Lung (tissue), 12 donors: ENCODE data around the gene ZNF469. TPM values are rescaled to one million over a fixed set of nuclear protein-coding genes. Genes with fewer than 3 reads are reported as not detected.

Experiments
- ATAC-seq: fragments of 200-7000 bp; cut with Tn5 transposase; one replicate; pipeline ENCODE4 v1.9.1; 2020; ENCODE audit warnings: moderate number of reproducible peaks; ENCODE audit not compliant: insufficient read depth, low FRiP score
- DNase-seq, 3 donors: peaks; one replicate each; pipeline ENCODE4 v3.0.0-alpha.2; 2013 to 2017
- H3K27ac ChIP-seq, 2 donors: one replicate each; pipeline ENCODE4 v1.5.1; 2013; ENCODE audit warnings: mild to moderate bottlenecking in 2 of 2, moderate library complexity in 2 of 2, control low read depth in 1 of 2, inconsistent platforms in 1 of 2, low read depth in 1 of 2, low read length in 1 of 2
- H3K27me3 ChIP-seq, 3 donors: one replicate each; pipeline ENCODE4 v1.5.1; 2013; ENCODE audit warnings: low read length in 2 of 3; ENCODE audit not compliant: control insufficient read depth in 3 of 3, insufficient read depth in 3 of 3
- H3K36me3 ChIP-seq, 4 donors: one replicate each; pipeline ENCODE4 v1.5.1; 2013; ENCODE audit warnings: low read length in 4 of 4, mild to moderate bottlenecking in 1 of 4, moderate library complexity in 1 of 4; ENCODE audit not compliant: control insufficient read depth in 4 of 4, insufficient read depth in 4 of 4
- H3K4me1 ChIP-seq, 5 donors: one replicate each; pipeline ENCODE4 v1.5.1; 2013; ENCODE audit warnings: low read length in 5 of 5, mild to moderate bottlenecking in 2 of 5, moderate library complexity in 1 of 5; ENCODE audit not compliant: control insufficient read depth in 5 of 5, insufficient read depth in 5 of 5
- H3K4me3 ChIP-seq: one replicate; pipeline ENCODE4 v1.5.1; 2013; ENCODE audit warnings: mild to moderate bottlenecking, control low read depth, moderate library complexity
- H3K9ac ChIP-seq, 2 donors: one replicate each; pipeline ENCODE4 v1.5.1; 2013; ENCODE audit warnings: low read length in 2 of 2, control low read depth in 1 of 2; ENCODE audit not compliant: insufficient read depth in 1 of 2
- H3K9me3 ChIP-seq, 4 donors: one replicate each; pipeline ENCODE4 v1.5.1; 2013; ENCODE audit warnings: low read length in 3 of 4, mild to moderate bottlenecking in 1 of 4, moderate library complexity in 1 of 4; ENCODE audit not compliant: control insufficient read depth in 4 of 4, insufficient read depth in 3 of 4
- WGBS, 2 donors: extraction: QIAGEN DNeasy Blood & Tissue Kit; methylation state at CpG; one replicate each; pipeline ENCODE4 v1.1.7; 2013; 5-methylcytosine and 5-hydroxymethylcytosine counted together
- polyA plus RNA-seq, 2 donors: library from polyadenylated mRNA; stranded (reverse); fragments of 200-250 nt; gene quantifications; one replicate each; pipeline ENCODE4 v1.2.1, GENCODE V29; 2013
- total RNA-seq, 2 donors: library from RNA; depleted of rRNA in 1 of 2; stranded (reverse); fragments of >200 nt in 1 of 2; gene quantifications; one replicate each; pipeline ENCODE4 v1.2.1, GENCODE V29; 2014 to 2021
- TF ChIP-seq, protein P1 (sequence below): IDR thresholded peaks from 2 replicates; pipeline ENCODE4 v1.5.1; 2012; ENCODE audit warnings: mild to moderate bottlenecking; ENCODE audit errors: control extremely low read depth, extremely low read depth
- donor health status: control.
- donor health status: control.
- donor health status: Bipolar disorder and iron deficiency.
- donor health status: healthy.
- donor health status: DM: yes; HTN: yes; CAD: no.

ZNF469 gene
- total and polyA plus RNA-seq, 4 donors, result 0.67 to 3.0 (median 1.5) TPM

DNA sequence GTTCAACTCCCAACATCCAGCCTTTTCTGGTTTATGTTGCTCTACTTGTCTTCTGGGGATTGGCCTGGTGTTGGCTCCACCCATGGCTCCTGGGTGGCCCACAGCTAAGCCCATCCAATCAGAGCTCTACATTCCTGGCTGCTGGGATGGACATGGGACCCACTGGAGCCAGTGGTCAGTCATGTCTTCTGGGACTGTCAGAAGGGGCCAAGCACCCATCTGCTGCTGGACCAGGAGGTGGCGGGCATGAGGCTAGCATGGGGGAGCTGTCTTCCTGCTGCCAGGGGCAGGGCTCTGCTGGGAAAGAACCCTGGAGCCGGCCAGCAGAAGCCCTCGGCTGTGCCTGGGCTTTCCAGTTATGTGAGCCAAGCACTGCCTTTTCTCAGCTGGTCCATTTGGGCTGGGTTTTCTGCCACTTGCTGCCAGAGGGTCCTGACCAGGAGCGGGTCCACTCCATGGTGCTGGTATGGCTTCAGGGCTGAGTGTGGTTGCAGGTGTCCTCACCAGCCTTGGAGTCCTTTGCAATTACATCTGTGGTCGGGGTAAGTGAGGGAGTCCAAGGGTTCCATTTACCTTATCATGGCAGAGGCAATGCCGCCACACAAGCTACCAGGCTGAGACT, 17.4 kb upstream of the ZNF469 start:
- Histone ChIP-seq H3K27me3 (no peaks in the 10 kb centered on the region), H3K4me3 (no peak overlapping the region), H3K9ac (no peak overlapping the region), H3K9me3 (peaks cover 0 to 5% (median 0%) of the 10 kb centered on the region in 4 donors), H3K4me1 (no peaks in the 10 kb centered on the region), H3K36me3 (no peaks in the 10 kb centered on the region), H3K27ac (no peak overlapping the region)
- WGBS, 2 donors, result 89 to 95% methylated on average over 6 of the region's 6 CpGs
- DNase-seq, result no peak
- TF ChIP-seq, protein P1, sequence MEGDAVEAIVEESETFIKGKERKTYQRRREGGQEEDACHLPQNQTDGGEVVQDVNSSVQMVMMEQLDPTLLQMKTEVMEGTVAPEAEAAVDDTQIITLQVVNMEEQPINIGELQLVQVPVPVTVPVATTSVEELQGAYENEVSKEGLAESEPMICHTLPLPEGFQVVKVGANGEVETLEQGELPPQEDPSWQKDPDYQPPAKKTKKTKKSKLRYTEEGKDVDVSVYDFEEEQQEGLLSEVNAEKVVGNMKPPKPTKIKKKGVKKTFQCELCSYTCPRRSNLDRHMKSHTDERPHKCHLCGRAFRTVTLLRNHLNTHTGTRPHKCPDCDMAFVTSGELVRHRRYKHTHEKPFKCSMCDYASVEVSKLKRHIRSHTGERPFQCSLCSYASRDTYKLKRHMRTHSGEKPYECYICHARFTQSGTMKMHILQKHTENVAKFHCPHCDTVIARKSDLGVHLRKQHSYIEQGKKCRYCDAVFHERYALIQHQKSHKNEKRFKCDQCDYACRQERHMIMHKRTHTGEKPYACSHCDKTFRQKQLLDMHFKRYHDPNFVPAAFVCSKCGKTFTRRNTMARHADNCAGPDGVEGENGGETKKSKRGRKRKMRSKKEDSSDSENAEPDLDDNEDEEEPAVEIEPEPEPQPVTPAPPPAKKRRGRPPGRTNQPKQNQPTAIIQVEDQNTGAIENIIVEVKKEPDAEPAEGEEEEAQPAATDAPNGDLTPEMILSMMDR, result no peak
- no peak for ATAC-seq

- H3K27ac ChIP-seq, result no peak overlapping the region
- peaks cover 0 to 5% (median 0%) of the 10 kb centered on the region in 4 donors for H3K9me3 ChIP-seq
- no peak overlapping the region for H3K9ac ChIP-seq
- H3K36me3 ChIP-seq, result no peaks in the 10 kb centered on the region
- DNase-seq (no peak), ATAC-seq (no peak)
- TF ChIP-seq, protein P1, result no peak
- H3K27me3 ChIP-seq, result no peaks in the 10 kb centered on the region
- no peaks in the 10 kb centered on the region for H3K4me1 ChIP-seq
- WGBS, 2 donors, result 73 to 82% methylated on average over 4 of the region's 4 CpGs
- no peak overlapping the region for H3K4me3 ChIP-seq
These were observed 16.6 kb upstream of the ZNF469 start for GRCh38 chr16:88366032-88366703.

DNA sequence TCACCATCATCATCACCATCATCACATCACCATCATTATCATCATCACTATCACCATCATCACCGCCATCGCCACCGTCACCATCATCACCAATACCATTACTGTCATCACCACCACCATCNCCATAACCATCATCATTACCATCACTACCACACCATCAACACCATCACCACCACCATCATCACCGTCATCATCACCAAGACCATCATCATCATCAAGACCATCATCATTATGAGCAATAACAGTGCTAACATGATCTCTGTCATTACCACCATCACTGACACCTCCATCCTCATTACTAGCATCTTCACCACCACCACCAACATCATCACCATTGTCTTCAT, 16.1 kb upstream of the ZNF469 start:
- Histone ChIP-seq H3K4me1 (no peaks in the 10 kb centered on the region), H3K27ac (no peak overlapping the region), H3K27me3 (no peaks in the 10 kb centered on the region), H3K9me3 (peaks cover 0 to 5% (median 0%) of the 10 kb centered on the region in 4 donors), H3K36me3 (no peaks in the 10 kb centered on the region), H3K9ac (no peak overlapping the region), H3K4me3 (no peak overlapping the region)
- no peak for DNase-seq
- TF ChIP-seq, protein P1, result no peak
- ATAC-seq, result no peak
- WGBS, 2 donors, result 89 to 98% methylated on average over 4 of the region's 4 CpGs
